ENCODE results near the gene ITPR1.
A peak's percentile ranks its signal among the peaks of the same experiment; 100 is the strongest.

The ITPR1 gene

DNA sequence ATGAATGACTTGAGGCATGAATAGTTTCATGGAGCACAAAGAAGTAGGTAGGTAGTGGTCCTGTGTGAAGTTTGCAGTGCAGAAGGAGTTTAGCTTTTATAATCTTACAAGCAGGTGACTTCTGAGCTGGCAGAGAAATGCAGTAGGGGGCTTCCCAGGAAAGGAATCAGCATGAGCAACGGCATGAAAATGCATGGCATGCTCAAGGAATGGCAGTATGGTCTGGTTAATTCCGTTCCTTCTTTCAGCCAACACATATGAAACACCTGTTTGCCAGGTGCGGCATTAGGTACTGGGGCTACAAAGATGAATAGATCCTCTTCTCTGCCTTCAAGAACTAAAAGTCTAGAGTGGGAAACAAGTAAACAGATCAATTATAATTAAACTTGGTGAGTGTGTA, 348.1 kb downstream of the ITPR1 start:
- no peak for DNase-seq

DNA sequence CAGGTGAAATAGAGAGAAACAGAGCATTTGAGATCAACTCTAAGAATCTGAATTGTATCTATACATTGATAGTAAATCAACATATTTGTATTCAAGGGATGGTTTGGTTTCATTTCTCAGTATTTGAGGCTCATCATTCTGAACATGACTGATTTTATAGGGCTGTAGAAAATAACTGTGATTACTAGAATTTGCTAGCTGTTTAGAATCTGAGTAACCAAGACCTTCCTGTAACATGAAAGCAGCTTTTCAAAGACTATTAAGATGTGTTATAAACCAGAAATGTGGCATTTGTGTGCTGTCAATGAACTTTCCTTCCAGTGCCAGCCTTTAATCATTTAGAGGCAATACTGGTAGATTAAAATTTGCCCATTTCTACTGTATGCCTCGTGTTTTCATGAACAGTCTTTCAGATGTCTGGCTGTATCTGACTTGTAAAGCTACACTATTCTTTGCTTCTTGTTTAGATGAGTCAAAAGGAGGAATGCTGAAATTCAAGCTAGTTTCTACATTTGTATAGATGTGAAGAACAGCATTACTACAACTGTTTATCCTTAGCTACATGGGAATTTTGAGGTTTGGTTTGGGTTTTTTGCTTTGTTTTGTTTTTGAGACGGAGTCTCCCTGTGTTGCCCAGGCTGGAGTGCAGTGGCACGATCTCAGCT, 348.8 kb downstream of the ITPR1 start:
- no peak for DNase-seq

DNA sequence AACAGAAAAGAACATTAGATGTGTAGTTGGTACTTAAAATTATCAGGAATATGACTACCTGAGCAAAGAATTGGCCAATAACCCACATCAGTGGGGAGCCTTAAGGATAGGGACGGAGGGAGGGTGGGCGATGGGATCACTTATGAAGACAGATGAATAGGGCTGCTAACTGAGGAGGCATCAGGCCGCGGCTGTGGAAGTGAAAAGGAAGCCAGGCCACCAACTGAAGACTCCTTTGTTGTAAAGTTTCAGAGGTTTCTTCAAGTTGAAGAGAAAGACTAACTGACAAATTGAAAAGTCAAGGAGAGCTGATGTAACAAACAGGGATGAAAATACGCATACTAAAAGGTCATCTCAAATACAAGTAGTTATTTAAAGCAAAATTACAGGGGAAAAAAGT, 350.5 kb downstream of the ITPR1 start:
- no peak for DNase-seq

DNA sequence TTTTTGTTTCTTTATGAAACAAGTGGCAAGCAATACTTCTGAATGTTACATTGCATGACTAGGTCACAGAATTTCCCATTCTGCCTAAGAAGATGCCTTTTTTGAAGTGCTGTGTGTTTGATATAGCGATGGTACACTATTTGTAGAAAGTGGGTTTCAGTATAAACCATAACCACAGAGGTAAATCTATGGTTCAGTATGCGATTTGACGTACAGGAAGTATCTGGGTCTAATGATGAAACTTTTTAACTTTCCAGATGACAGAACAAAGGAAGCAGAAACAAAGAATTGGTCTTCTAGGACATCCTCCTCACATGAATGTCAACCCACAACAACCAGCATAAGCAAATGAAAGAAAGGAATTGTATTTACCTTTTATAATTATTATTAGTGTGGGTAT, 352.7 kb downstream of the ITPR1 start:
- no peak for DNase-seq

DNA sequence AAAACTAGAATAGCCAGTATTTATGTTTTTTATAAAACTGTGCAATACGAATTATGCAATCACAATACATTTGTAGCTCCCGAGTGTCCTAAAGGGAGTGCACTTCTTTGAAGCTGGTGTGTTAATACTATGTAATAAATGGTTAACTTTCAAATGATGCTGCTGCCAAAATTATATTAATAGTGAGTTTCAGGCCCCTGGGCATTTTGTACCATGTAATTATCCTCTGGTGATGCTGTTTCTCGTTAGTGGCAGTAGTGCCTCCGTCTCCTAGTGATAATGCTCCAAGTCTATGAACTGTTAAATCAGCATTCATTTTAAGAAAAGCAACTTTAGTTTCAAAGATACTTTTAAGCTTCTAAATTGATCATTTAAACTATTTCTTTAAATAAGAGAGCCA, 353.4 kb downstream of the ITPR1 start:
- DNase-seq, result no peak

DNA sequence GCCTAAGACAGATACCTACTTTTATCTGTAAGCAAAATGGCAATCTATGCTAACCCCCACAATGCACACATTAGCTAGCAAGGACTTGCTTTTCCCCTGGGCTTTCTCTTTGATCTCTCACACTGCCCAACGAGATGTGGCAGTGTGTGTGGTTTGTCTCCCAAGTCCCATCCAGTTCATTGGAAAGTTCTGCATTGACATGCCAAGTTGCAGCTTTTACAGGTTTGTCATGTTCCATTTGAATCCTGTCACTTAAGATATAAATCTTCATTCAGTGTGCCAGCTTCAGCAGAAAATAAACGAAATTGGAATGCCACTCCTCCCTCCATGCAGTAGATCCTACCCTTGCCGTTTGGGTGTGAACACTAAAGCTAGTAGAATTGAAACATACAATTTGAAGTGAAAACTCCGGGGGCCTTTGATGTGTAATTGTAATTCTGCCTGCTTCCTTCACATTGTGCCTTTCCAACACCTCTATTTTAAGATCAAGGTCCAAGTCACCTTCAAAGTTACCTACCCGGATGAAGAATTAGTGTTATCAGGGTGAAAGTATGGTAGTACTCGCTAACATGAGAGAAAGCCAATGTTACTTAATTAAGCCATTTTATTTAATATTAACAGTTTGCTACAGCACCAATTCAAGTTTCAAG, 355.2 kb downstream of the ITPR1 start:
- no peak for DNase-seq

DNA sequence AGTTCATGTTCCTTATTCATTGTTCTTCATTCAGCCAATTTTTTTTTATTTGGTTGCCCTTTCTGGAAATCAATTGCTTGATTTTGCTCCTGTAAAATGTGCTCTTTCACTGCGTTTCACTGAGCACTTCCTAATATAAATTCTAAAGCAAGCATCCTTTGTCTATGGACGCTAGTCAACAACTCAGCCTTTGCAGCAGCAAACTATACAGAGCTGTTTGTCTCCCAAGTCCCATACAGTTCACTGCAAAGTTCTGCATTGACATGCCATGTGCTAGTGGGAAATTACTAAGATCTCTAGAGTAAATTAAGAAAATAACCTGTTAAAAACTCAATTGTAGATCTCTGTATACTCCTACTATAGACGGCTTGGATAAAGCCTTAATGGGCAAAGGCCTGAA, 356.0 kb downstream of the ITPR1 start:
- DNase-seq, result no peak

DNA sequence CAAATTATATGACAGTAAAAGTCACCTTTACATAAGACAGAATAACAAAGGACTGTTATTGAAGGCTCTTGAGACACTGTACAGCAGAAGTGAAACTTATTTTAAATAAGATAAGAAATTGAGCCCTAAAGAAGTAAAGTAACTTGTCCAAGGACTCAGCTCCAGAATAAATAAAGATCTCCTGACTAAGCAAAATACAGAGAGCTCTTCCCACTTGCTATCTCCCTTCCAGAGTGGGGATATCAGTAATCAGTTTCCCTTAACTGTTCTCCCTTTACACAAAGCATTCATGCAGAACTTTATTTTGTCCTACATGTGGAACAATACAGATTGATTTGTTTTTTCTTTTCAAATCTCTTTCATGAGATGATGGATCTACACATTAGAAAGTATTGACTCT, 356.6 kb downstream of the ITPR1 start:
- DNase-seq, result no peak

DNA sequence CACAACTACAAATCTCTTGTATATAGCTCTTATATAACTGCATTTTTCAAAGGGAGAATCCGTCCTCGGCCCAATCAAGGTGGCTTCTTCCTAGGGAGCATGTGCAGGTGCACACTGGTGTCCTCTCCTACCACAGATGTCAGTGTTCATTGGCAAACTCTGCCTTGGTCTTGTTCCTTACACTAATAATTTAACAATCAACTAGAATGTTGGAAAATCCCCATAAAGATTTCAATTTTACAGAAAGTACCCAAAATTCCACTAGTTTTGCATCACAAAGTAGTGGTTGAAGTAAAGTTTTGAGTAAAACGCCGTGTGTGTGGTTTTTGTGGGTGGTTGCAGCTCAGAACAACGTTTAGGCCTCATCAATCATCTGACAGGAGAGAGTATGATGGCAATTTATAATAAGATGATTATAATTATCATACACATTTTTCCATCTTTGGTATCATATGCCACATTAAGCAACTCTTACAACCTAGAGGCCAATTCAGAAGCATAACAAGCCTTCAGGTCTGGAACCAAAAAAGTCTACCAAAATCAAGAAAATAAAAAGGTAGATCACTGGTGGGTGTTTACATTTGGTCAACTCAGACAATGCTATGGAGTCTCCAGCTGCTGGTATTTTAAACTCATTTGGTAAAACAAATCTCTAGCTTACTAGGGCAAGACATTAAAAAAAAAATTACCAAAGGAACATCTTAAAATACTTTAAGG, 357.2 kb downstream of the ITPR1 start:
- peak; percentile 6 for DNase-seq

DNA sequence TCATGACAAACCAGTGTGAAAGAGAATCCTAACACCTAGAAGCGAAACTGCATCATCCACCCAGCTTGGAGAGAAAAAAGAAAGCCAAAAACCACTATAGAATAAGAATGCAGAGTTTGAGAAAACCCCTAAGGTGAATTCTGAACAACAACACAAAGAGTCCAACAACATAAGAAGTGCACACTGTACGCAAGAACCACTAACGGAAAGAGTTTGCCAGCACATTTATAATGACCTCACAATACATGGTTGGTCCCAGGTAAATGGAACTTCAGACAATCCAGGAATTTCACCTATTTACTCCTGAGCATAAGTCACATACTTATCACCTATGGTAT, 357.7 kb downstream of the ITPR1 start:
- DNase-seq, result no peak

DNA sequence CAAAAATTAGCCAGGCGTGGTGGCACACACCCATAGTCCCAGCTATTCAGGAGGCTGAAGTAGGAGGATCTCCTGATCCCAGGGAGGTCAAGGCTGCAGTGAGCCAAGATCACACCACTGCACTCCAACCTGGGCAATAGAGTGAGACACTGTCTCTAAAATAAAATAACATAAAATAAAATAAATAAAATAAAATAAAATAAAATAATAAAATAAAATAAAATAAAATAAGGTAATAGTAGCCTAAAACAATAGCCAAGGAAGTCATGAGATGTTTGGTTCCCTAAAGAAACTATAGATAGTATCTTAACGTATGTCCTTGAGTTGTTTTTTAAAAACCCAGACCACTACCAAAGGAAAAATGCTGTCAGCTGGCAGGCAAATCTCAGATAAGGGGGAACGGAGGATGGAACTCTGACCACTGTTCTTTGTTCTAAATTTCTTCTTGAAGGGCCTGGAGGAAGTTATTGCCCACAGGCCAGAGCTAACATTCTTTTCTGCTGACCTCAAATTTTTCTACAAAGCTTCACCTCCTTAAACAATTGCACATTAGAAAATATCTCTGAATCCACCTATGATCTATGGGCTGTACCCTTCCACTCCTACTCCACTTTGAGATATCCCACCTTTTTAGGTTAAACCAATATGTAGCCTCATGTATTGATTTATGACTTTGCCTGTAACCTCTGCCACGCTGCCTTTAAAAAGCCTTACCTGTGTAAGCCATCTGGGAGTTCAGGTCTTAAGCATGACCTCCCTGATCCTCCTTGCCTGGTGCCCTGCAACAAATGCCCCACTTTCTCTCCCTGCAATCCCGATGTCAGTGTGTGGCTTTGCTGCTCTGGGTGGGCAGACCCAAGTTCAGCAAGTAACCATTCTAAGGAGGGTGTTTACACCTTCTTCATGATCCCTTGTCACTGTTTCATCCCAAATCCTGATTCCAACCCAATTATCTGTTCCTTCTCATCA, 359.9 kb downstream of the ITPR1 start:
- DNase-seq, result peak; percentile 88

DNA sequence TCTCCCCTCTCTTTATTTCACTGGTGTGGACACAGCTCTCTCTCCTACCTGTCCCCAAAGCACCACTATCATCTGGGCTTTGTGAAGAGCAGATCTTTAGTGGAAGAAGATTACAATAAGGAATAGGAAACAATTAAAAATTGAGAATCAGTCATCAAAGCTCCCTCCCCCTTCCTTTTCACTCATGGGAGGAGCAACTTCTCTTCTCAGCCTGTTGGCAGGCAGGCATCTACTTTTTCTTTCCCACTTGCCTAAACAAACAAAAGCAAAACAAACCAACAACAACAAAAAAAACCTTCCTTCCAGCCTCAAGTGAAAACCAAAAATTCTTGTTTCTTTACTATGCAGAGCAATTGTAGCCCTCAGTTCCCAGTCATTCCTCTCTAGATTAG, 360.6 kb downstream of the ITPR1 start:
- DNase-seq, result no peak

DNA sequence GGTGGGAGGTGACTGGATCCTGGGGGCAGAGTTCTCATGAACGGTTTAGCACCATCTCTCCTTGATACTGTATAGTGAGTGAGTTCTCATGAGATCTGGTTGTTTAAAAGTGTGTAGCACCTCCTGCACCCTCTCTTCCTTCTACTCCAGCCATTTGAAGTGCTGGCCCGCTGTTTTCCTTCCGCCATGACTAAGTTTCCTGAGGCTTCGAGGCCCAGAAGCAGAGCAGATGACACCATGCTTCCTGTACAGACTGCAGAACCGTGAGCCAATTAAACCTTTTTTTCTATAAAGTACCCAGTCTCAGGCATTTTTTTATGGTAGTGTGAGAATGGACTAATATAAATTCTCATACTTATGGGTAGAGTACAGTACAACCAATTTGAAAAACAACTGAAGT, 362.5 kb downstream of the ITPR1 start:
- no peak for DNase-seq

DNA sequence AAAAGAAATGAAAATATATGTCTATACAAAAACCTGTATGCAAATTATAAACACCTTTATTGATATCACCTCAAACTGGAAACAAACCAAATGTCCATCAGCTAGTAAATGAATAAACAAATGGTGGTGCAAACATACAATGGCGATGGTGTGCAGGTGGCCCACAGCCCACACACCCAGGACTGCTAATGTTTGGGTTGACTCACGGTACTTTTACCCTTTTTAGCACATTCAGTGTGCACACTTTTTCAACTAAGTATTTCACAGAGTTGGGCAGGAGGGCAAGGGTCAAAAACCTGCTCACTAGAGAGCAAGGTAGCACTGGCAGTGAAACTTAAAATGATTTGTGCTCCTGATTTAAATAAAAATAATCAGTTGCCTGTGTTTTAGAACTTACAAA, 363.0 kb downstream of the ITPR1 start:
- DNase-seq, result no peak

DNA sequence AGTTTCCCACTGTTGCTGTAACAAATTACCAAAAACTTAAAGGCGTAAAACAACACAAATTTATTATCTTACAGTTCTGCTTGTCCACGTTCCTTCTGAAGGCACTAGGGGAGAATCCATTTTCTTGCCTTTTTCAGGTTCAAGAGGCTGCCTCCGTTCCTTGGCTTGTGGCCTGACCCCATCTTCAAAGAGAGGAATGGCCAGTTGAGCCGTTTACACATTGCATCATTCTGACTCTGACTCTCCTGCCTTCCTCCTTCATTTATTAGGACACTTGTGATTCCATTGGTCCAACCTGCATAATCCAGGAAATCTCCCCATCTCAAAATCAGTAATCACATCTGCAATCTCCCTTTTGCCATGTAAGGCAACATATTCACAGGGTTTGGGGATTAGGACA, 363.4 kb downstream of the ITPR1 start:
- no peak for DNase-seq

DNA sequence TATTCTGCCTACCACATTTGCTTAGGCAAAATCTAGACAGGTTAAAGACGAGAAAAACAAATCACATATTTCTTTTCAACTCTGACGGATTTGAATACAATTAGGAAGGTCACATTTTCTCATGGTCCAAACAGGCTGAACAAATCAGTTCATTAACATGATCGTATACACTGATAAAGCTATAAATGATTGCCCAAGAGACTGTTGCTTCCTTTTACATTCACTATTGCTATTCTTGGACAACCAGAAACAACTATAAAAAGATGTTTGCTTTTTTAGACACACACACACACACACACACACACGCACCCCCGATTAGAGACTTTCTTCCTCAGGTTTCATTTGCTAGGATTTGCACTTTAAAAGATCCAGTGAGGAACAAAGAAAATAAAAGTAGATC, 363.8 kb downstream of the ITPR1 start:
- no peak for DNase-seq

DNA sequence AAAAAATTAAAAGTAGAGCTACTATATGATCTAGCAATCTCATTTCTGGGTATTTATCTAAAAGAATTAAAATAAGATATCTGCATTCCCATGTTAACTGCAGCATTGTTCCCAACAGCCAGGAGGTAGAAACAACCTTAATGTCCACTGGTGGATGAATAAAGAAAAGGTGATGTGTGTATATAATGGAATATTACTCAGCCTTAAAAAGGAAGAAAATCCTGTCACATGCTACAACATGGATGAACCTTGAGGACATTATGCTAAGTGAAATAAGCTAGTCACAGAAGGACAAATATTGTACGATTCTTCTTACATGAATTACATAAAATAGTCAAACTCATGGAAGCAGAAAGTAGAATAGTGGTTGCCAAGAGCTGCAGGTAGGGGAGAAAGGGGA, 366.6 kb downstream of the ITPR1 start:
- no peak for DNase-seq

DNA sequence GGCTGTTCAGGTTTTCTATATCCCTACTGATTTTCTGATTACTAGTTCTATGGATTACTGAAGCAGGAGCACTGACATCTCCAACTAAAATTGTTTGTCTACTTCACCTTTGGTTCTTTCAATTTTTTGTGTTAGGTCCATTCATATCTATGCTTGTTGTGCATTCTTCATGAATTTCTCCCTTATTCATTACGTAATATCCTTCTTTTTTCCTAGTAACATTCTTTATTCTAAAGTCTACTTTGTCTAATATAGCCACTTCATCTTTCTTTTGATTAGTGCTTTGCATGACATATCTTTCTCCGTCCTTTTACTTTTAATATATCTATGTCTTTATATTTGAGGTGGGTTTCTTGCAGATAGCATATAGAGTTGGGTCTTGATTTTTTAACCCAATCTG, 369.8 kb downstream of the ITPR1 start:
- no peak for DNase-seq

DNA sequence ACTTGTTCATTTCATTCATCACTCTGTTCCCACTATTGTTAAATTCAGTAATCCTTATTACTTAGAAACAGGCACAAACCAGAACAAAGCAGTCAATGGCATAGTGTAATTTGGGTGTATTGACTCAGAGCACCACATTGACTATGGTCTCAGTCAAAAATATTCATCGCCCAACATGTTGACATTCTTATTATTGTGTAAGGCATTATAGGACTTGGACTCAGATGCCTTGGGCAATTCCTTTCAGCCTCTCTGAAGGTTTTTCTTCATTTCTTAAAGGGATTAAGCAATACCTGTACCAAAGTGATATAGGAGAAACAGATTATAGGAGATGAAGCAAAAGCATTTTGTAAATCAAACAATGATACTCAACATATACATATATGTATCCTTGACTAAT, 371.4 kb downstream of the ITPR1 start:
- no peak for DNase-seq

DNA sequence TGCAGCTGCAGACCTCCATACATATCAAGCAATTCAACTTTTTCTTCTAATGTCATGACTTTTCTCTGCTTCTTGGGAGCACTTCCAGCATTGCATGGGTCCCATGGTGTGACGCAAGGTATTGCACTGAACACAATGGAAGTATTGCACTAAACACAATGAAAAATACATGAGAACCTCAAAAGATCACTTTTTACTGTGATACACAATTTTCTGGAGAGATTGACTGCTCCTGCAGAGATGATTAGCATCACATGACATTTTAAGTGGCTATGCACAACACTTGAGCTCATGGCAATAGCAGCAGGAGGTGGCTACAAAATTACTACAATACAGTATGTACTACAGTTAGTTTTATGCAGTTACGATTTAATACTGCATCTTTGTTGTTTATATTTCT, 372.6 kb downstream of the ITPR1 start:
- no peak for DNase-seq

DNA sequence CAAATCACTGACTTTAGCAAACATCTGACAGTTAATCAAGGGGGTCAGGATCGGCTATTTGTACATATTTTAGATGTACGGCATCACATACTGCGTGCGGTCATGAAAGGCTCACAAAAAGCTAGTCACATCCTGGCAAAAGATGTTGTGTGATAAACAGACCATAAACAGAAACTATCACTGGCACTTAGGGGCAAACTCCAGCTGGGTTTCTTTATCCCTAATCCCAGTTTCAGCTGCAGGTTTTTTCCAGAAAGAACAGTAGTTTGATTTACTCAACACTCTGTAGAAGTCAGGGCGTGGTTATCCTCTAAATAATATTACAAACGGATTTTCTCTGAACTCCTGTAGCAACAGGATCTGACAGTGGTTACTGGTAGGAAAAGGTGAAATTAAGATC, 373.7 kb downstream of the ITPR1 start:
- no peak for DNase-seq

DNA sequence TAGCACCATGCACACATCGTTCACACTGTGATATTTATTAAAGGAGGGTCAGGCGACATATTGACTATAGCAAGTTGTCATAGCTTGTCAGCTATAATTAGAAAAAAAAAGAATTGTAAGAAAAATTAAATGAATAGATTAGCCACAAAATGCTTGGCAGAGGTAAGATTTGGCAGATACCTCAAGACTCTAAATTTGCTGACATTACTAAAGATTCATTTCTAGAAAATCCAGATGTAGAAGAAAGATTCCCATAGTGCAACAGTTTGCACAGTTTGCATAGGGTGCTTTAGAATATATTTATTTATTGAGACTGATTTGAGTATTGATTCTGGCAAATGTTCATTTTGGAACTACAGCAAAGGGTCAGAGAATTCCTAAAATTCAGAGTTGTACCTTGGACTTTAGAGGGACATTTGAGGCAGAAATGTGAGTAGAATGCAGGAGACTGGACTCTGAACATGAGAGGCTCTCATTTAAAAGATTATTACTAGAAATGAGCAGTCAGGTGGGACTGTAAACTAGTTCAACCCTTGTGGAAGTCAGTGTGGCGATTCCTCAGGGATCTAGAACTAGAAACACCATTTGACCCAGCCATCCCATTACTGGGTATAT, 384.1 kb downstream of the ITPR1 start:
- DNase-seq, result no peak

DNA sequence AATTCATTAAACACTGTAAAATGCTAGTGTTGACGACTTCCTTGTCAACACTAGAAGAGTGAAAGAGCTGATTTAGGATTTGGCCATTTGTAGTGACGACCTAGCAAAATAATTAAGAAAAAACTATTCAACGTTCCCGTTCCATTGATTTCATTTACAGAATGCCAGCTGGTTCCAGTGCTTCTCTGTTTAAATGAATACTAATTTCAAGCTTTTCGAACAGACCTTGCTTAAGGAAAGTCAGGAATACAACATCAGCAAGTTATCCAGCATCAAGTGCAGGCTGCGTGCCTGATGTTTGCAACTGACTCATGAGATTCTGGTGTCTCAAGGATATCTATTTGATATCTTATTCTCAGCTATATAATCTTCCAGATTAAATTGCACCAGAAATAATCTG, 387.7 kb downstream of the ITPR1 start:
- no peak for DNase-seq

Measured in NCI-H226 (cell line).